Panc1 (cell line): ENCODE measurements around the gene RAB4B. TPM values are rescaled to one million over a fixed set of nuclear protein-coding genes. Genes with fewer than 3 reads are reported as not detected.
"Not testable (repeated sequence)": the region's sequence is repeated elsewhere in the genome, so short reads cannot be mapped to it uniquely, and the experiment has no call there.

Source experiments
- ATAC-seq: fragments of 200-7000 bp; cut with Tn5 transposase; 2 replicates; pipeline ENCODE4 v1.9.1; 2020; ENCODE audit warnings: mild to moderate bottlenecking, moderate library complexity
- BruUV-seq: library from RNA; stranded (reverse); fragments of 400-500 nt; replicated peaks from 2 replicates; lab custom pipeline; 2021; lab: Mats Ljungman, UMichigan
- CTCF ChIA-PET: fragments of 300-600 bp; sonication (Branson Sonifier 250); formaldehyde crosslinking; loops from one replicate; lab custom pipeline; 2022; ENCODE audit warnings: antibody characterized with exemption; lab: Charles Lee
- POLR2A ChIA-PET: fragments of 300-600 bp; sonication (Branson Sonifier 250); formaldehyde crosslinking; loops from one replicate; lab custom pipeline; 2022; ENCODE audit warnings: antibody characterized with exemption; lab: Charles Lee
- DNase-seq: peaks from one replicate; pipeline ENCODE4 v3.0.0-alpha.2; 2010; ENCODE audit warnings: low read depth, low spot score
- H3K27ac ChIP-seq: 2 replicates; pipeline ENCODE4 v1.5.1; 2011; ENCODE audit warnings: mild to moderate bottlenecking, low read length, inconsistent platforms
- H3K27me3 ChIP-seq: fragments of 200-500 bp; sonication (Bioruptor generic); 2 replicates; pipeline ENCODE4 v1.6.0; 2014; ENCODE audit warnings: low read length, inconsistent platforms; ENCODE audit not compliant: control insufficient read depth, insufficient read depth
- H3K36me3 ChIP-seq: fragments of 200-500 bp; sonication (Bioruptor generic); 2 replicates; pipeline ENCODE4 v1.5.1; 2014; ENCODE audit warnings: inconsistent platforms, mild to moderate bottlenecking, low read length, moderate library complexity; ENCODE audit not compliant: control insufficient read depth, insufficient read depth
- H3K4me1 ChIP-seq: 2 replicates; pipeline ENCODE4 v1.5.1; 2011; ENCODE audit warnings: inconsistent platforms, mild to moderate bottlenecking, low read length, moderate library complexity; ENCODE audit not compliant: control insufficient read depth, insufficient read depth
- H3K4me3 ChIP-seq, 2 experiments: 2 replicates each; pipeline ENCODE4 v1.5.1; 2011 to 2012; ENCODE audit warnings: low read depth in 2 of 2, low read length in 2 of 2, mild to moderate bottlenecking in 2 of 2, inconsistent platforms in 1 of 2, moderate library complexity in 1 of 2
- H3K9me3 ChIP-seq: fragments of 200-500 bp; sonication (Bioruptor generic); 2 replicates; pipeline ENCODE4 v1.5.1; 2014; ENCODE audit warnings: low read depth, mild to moderate bottlenecking, inconsistent platforms, low read length, moderate library complexity; ENCODE audit not compliant: control insufficient read depth, insufficient read depth
- CTCF ChIP-seq: fragments of 450-650 bp; IDR thresholded peaks from 2 replicates; pipeline ENCODE4 v1.5.1; 2017; ENCODE audit warnings: mild to moderate bottlenecking
- POLR2AphosphoS5 ChIP-seq: IDR thresholded peaks from 2 replicates; pipeline ENCODE4 v1.6.1; 2012; ENCODE audit warnings: mild to moderate bottlenecking, low read depth, low read length, moderate library complexity
- REST ChIP-seq, 2 experiments: IDR thresholded peaks; 2 replicates each; pipeline ENCODE4 v1.6.1; 2011 to 2012; ENCODE audit warnings: low read depth in 2 of 2, control low read depth in 1 of 2, low read length in 1 of 2, mild to moderate bottlenecking in 1 of 2, moderate library complexity in 1 of 2; ENCODE audit not compliant: insufficient read depth in 1 of 2
- SIN3A ChIP-seq: IDR thresholded peaks from 2 replicates; pipeline ENCODE4 v1.6.1; 2012; ENCODE audit warnings: low read depth, mild to moderate bottlenecking, low read length, moderate library complexity, borderline replicate concordance; ENCODE audit not compliant: insufficient read depth
- TCF7L2 ChIP-seq: IDR thresholded peaks from 2 replicates; pipeline ENCODE4 v1.6.1; 2011; ENCODE audit warnings: mild to moderate bottlenecking, low read depth, low read length, inconsistent platforms
- in situ Hi-C: cut with HindIII; loops from 2 replicates; pipeline ENCODE4 v1.10.0; 2016; ENCODE audit warnings: low sequenced_read_pairs, low pct_unique_long_range_greater_than_20kb
- intact Hi-C: fragments of 100-400 bp; cut with micrococcal nuclease; formaldehyde crosslinking; loops from one replicate; pipeline ENCODE4 v1.10.0; 2022; ENCODE audit not compliant: unreplicated experiment
- total RNA-seq: library from RNA; stranded (reverse); gene quantifications from one replicate; pipeline ENCODE4 v1.2.1, GENCODE V29; 2021; ENCODE audit not compliant: unreplicated experiment

The RAB4B gene
- total RNA-seq, 1 experiment from 2014 or later, result 24.8 TPM

GRCh38 chr19:40768869-40769268, 9.2 kb upstream of the RAB4B start:
- Histone ChIP-seq H3K36me3 (peaks cover 3% of the 10 kb centered on the region), H3K27ac (no peak overlapping the region), H3K4me3 (no peak overlapping the region), H3K27me3 (no peaks in the 10 kb centered on the region), H3K9me3 (no peaks in the 10 kb centered on the region), H3K4me1 (no peaks in the 10 kb centered on the region)
- ChIA-PET POLR2A (no interaction called here), CTCF (no interaction called here)
- no peak for TF ChIP-seq SIN3A
- TF ChIP-seq REST (IDR thresholded peaks at IDR 0.05; ENCODE audit: insufficient read depth in 1 of 2, low read depth in 2 of 2, low read length in 1 of 2), result no peak
- TF ChIP-seq CTCF, result no peak
- TF ChIP-seq TCF7L2, result no peak
- no peak for TF ChIP-seq POLR2AphosphoS5
- DNase-seq (no peak), ATAC-seq (0 out of 2 replicates have a peak, but pooled peaks have one; percentile 31)
- in situ Hi-C loops (no loop called here), intact Hi-C loops (no loop called here)
- no TSS peak for BruUV-seq

- H3K4me3 ChIP-seq, ATAC-seq, CTCF ChIA-PET, H3K4me1 ChIP-seq, H3K36me3 ChIP-seq, DNase-seq, POLR2A ChIA-PET, H3K27me3 ChIP-seq, in situ Hi-C loops, H3K9me3 ChIP-seq, intact Hi-C loops, BruUV-seq, H3K27ac ChIP-seq: not testable (repeated sequence)
Measured at GRCh38 chr19:40771101-40771862, 6.8 kb upstream of the RAB4B start.

- H3K36me3 ChIP-seq, result no peaks in the 10 kb centered on the region
- ChIA-PET CTCF (no interaction called here), POLR2A (no interaction called here)
- in situ Hi-C loops (no loop called here), intact Hi-C loops (no loop called here)
- no TSS peak for BruUV-seq
- TF ChIP-seq SIN3A (no peak), TCF7L2 (no peak), REST (IDR thresholded peaks at IDR 0.05; ENCODE audit: insufficient read depth in 1 of 2, low read depth in 2 of 2, low read length in 1 of 2) (no peak), CTCF (no peak), POLR2AphosphoS5 (no peak)
- no peak within 1 kb of the TSS for H3K4me3 ChIP-seq
- ATAC-seq (no peak), DNase-seq (no peak)
- no peak within 1 kb of the TSS for H3K27ac ChIP-seq
- H3K27me3 ChIP-seq, result no peaks in the 10 kb centered on the region
- no peaks in the 10 kb centered on the region for H3K9me3 ChIP-seq
- H3K4me1 ChIP-seq, result peaks cover 6% of the 10 kb centered on the region; the same call in 1 of the 2 replicates
Measured at GRCh38 chr19:40774916-40775631, 3.0 kb upstream of the RAB4B start, which contains the start of gene MIA. MIA (plus strand) TSS chr19:40775521; CDS start chr19:40775543, 22 bp downstream.
